Measurements from ENCODE around the gene GAS5. TPM values are rescaled to one million over a fixed set of nuclear protein-coding genes. Genes with fewer than 3 reads are reported as not detected.
A peak's percentile ranks its signal among the peaks of the same experiment; 100 is the strongest.
"Not testable (repeated sequence)": the region's sequence is repeated elsewhere in the genome, so short reads cannot be mapped to it uniquely, and the experiment has no call there.

Gene GAS5
- total RNA-seq, 1 donor from 2014 or later, result 223 TPM

- no peak for DNase-seq (ENCODE audit: low spot score)
These were observed 2.7 kb upstream of the GAS5 start for GRCh38 chr1:173870252-173871075.

DNA sequence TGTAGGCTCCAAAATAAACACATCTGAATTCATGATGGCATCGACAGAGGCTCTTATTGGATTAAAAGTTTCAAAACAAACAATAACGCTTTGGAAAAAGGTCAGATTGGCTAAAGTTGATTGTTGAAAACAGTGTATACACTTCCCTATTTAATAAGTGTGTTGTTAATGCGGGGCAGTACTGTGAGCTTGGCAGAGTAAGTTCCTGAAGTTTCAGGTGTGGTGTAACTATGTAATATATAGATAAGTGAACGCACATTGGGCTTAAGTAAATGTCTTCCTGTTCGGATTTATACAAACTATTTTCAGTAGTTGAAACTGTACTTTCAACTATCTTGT lies 1.2 kb upstream of the GAS5 start:
- DNase-seq (ENCODE audit: low spot score), result no peak

GRCh38 chr1:173868266-173869020 lies 654 bp upstream of the GAS5 start, which contains the start of gene ZBTB37:
ZBTB37 (plus strand) TSS chr1:173868380; CDS start chr1:173870226, 1,846 bp downstream.
- peak; percentile 96 for DNase-seq (ENCODE audit: low spot score)

DNA sequence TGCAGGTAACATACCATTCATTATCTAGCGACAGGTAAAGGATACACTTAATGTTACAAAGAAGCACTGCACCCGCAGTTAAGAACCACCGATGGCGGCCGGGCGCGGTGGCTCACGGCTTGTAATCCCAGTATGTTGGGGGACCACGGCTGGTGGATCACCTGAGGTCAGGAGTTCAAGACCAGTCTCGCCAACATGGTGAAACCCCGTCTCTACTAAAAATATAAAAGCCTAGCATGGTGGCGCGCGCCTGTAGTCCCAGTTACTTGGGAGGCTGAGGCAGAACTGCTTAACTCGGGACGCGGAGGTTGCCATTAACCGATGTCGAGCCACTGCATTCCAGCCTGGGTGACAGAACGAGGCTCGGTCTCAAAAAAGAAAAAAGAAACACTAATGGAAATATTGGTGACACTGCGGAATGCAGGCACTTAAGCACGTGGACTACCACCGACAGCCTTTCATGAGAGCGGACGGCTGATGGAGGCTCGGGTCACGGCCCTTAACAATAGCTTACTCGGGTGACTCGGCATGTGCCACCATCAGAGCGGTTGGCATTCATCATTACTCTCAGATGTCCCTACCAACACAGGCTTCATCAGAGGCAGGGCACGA lies 542 bp downstream of the GAS5 start:
- DNase-seq (ENCODE audit: low spot score), result no peak

DNA sequence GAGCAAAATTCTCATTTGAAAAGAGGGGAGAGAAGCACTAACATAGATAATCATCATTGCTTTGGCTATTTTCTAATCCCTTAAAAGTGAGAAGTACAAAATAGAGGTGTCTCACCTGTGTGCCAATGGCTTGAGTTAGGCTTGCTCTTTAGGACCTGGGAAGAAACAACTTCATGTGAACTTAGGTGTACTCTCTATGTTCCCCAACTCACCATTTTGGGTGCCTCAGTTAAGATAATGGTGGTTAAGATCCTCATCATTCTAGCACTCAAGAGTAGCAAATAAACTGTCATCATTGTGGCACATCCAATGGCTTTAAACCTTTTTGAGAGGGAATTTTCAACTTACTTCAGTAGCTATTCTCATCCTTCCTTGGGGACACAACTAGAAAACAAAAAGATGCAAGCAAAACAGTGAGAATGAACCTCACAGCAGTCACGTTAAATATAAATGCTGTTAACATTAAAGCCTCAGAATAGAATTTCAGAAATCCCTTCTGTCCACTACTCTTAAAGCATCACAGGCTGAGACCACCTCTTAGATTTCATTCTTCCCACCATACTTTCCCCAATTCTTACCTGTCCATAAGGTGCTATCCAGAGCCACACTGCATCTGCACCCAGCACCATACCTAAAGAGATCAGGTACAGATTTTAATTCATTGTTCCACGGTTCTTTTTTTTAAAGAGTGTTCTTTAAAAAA lies 1.2 kb downstream of the GAS5 start:
- no peak for DNase-seq (ENCODE audit: low spot score)

DNA sequence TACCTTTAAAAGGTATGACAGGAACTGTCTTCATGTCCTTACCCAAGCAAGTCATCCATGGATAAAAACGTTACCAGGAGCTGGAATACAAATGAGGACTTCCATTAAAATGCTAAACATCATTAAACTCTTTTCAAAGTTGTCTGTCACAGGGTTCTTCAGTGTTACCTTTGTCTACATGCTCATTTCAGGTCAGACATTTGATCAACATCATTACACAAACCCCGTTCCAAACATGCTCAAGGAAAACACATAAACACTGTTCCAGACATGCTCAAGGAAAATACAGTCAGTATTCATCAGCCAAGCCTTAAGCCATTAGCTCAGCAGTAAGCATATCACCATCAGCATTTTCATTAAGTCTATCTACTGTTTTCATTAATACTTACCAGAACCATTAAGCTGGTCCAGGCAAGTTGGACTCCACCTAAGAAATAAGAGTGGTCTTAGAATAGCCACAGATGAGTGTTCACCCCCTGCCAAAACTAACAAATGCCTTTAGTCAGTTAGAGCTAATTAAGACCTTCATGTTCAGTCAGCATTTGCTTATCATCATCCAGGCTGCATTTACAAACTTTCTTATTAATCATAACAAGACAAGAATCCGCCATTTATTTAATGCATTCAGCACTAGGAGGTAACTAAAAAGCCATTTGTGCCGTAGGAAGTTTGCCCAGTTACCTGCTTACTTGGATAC lies 2.2 kb downstream of the GAS5 start:
- DNase-seq (ENCODE audit: low spot score), result no peak

- no peak for DNase-seq (ENCODE audit: low spot score)
These were observed 3.5 kb downstream of the GAS5 start for GRCh38 chr1:173864179-173864867.

GRCh38 chr1:173863224-173864161 lies 4.3 kb downstream of the GAS5 start:
- no peak for DNase-seq (ENCODE audit: low spot score)

DNA sequence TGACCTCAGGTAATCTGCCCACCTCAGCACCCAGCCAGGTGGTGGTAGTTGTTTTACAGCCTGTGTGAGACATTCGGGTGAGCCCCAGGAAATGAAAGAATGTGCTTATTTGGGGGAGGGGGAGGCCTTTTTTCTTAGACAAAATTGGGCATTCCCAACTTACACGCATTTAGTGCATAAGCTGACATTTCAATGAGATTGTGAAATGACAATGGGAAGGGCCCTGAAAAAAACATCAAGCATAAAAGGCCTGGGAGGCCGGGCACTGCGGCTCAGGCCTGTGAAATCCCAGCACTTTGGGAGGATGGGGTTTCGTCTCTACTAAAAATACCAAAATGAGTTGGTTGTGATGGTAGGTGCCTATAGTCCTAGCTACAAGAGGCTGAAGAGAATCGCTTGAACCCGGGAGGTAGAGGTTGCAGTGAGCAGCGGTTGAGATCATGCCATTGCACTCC lies 5.0 kb downstream of the GAS5 start:
- no peak for DNase-seq (ENCODE audit: low spot score)

DNA sequence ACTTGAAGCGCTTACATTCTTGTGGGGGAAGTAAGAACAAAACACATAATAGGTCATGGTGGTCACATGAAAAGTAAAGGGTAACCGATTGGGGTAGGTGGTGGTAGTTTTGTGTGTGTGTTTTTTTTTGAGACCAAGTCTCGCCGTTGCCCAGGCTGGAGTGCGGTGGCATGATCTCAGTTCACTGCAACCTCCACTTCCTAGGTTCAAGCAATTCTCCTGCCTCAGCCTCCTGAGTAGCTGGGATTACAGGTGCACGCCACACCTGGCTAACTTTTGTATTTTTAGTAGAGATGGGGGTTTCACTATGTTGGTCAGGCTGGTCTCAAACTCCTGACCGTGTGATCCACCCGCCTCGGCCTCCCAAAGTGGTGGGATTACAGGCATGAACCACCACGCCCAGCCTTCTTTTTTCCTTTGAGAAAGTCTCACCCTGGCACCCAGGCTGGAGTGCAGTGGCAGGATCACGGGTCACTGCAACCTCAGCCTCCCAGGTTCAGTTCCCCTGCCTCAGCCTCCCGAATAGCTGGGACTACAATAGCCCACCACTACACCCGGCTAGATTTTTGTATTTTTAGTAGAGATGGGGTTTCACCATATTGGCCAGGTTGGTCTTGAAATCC lies 5.5 kb downstream of the GAS5 start:
- DNase-seq (ENCODE audit: low spot score), result not testable (repeated sequence)

- no peak for DNase-seq (ENCODE audit: low spot score)
These were observed 6.1 kb downstream of the GAS5 start for GRCh38 chr1:173861731-173862145.

DNA sequence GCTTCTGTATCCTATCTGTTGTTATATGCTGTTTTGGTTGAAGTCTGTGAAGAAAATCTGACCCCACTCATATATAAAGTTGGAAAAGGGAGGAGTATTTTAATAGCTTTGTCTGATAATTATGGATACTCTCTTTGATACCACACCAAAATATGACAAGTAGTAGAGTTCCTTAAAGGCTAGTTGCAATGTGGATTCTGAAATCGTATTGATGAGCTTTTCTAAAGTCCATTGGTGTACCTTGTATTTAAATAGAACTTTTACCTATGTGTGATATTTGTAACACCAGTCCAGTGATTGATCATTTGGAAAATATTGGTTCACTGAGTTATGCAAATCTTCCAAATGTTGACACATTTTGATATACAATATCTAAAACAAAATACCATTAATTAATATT lies 7.7 kb downstream of the GAS5 start:
- DNase-seq (ENCODE audit: low spot score), result no peak

DNA sequence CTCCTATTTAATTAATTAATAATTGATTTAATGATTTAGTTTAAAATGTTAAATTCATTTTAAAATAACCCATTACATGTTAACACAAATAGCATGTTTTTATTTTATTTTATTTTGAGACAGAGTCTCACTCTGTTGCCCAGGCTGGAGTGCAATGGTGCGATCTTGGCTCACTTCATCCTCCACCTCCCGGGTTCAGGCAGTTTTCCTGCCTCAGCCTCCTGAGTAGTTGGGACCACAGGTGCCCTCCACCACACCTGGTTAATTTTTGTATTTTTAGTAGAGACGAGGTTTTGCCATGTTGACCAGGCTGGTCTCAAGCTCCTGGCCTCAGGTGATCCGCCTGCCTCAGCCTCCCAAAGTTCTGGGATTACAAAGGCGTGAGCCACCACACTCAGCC lies 8.2 kb downstream of the GAS5 start:
- DNase-seq (ENCODE audit: low spot score), result not testable (repeated sequence)

- DNase-seq (ENCODE audit: low spot score), result no peak
These were observed 10.3 kb downstream of the GAS5 start for GRCh38 chr1:173857363-173857917.

GRCh38 chr1:173856903-173857302 lies 10.9 kb downstream of the GAS5 start:
- no peak for DNase-seq (ENCODE audit: low spot score)

DNA sequence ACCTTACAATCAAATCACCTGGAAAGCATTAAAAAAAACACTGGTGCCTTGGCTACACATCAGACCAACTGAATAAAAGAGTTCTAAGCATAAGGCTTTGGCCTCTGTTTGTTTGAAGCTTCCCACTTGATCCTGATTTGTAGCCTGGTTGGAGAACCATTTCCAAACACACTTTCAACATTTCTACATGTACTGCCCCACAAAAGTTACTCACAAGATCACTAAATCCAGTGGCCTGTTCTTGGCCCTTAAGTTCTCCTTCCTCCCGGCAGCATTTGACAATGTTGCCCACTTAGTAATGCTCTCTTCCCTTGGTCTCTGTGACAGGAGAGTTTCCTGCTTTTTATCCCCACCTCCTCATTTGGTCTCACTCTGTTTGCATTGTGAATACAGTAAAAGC lies 11.8 kb downstream of the GAS5 start:
- DNase-seq (ENCODE audit: low spot score), result no peak

- no peak for DNase-seq (ENCODE audit: low spot score)
These were observed 14.7 kb downstream of the GAS5 start for GRCh38 chr1:173853074-173853473.

- no peak for DNase-seq (ENCODE audit: low spot score)
These were observed 15.7 kb downstream of the GAS5 start for GRCh38 chr1:173852105-173852504.
